Measurements from ENCODE around the gene CLIC3.

The CLIC3 gene

DNA sequence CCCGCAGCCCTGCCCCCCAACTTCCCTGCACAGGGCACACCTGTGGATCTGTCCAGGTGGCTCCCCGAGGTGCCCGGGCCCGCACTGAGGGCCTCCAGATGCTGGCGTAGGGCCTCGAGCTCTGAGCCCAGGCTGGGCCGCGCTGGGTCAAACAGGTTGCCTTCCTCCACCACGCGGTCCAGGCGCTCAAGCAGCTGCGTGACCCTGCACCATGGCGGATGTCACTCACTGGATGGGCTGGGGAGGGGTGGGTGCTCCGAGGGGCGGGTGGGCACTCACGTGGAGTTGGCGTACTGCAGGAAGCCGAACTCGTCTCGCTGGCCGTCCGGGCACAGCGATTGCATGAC is 26.3 kb upstream of the CLIC3 start:
- no peaks in the 10 kb centered on the region for H3K9me3 ChIP-seq (ENCODE audit: low read length)
- H3K9ac ChIP-seq (ENCODE audit: low read length), result no peak overlapping the region
- no peaks in the 10 kb centered on the region for H4K20me1 ChIP-seq (ENCODE audit: insufficient read depth, low read length)
- no peak overlapping the region for H3K27ac ChIP-seq (ENCODE audit: low read depth, low read length, poor library complexity, severe bottlenecking)
- no peak overlapping the region for H2AFZ ChIP-seq (ENCODE audit: low read length)
- H3K27me3 ChIP-seq (ENCODE audit: insufficient read depth, low read length), result peaks cover 7% of the 10 kb centered on the region
- no peaks in the 10 kb centered on the region for H3K79me2 ChIP-seq (ENCODE audit: insufficient read depth, low read length)
- no peak overlapping the region for H3K4me3 ChIP-seq (ENCODE audit: low read depth, low read length, poor library complexity, severe bottlenecking)
- no peak for TF ChIP-seq EZH2 (IDR thresholded peaks at IDR 0.05; ENCODE audit: borderline replicate concordance, low read length)
- TF ChIP-seq, protein P1, sequence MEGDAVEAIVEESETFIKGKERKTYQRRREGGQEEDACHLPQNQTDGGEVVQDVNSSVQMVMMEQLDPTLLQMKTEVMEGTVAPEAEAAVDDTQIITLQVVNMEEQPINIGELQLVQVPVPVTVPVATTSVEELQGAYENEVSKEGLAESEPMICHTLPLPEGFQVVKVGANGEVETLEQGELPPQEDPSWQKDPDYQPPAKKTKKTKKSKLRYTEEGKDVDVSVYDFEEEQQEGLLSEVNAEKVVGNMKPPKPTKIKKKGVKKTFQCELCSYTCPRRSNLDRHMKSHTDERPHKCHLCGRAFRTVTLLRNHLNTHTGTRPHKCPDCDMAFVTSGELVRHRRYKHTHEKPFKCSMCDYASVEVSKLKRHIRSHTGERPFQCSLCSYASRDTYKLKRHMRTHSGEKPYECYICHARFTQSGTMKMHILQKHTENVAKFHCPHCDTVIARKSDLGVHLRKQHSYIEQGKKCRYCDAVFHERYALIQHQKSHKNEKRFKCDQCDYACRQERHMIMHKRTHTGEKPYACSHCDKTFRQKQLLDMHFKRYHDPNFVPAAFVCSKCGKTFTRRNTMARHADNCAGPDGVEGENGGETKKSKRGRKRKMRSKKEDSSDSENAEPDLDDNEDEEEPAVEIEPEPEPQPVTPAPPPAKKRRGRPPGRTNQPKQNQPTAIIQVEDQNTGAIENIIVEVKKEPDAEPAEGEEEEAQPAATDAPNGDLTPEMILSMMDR (IDR thresholded peaks at IDR 0.05; ENCODE audit: low read length), result no peak
- no peaks in the 10 kb centered on the region for H3K9me2 ChIP-seq (ENCODE audit: low read depth, low read length)
- no peak overlapping the region for H3K4me2 ChIP-seq (ENCODE audit: low read length)
- H3K36me3 ChIP-seq (ENCODE audit: insufficient read depth, low read length), result no peaks in the 10 kb centered on the region
- H3K4me1 ChIP-seq (ENCODE audit: insufficient read depth, low read length, severe bottlenecking), result peaks cover 10% of the 10 kb centered on the region
- no peaks in the 10 kb centered on the region for H3F3A ChIP-seq (ENCODE audit: insufficient read depth, low read length)

DNA sequence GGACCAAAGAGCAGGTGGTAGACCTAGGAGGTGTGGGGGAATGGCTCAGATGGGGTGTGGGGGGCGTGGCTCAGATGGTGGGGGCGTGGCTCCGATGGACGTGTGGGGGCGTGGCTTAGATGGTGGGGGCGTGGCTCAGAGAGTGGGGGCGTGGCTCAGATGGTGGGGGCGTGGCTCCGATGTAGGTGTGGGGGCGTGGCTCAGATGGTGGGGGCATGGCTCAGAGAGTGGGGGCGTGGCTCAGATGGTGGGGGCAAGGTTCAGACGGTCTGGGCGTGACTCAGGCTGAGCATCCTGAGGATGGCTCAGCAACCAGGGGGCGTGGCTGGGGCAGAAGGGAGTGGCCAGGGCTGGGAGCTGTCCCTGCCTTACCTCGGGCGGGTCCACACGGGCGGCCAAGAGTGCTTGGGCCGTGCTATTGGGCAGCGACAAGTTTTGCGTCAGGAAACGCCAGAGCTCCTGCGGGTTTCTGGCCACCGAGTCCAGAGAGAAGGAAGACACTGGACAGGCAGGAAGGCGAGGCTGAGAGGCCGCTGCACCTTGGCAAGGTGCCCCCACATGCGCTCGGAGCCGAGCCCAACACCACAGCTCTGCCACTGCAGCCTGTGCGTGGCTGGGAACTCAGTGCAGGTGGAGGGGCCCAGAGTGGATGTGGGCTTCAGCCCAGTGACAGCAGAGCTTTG is 25.8 kb upstream of the CLIC3 start:
- Histone ChIP-seq H3K4me1 (ENCODE audit: insufficient read depth, low read length, severe bottlenecking) (peaks cover 10% of the 10 kb centered on the region), H3K9ac (ENCODE audit: low read length) (no peak overlapping the region), H3F3A (ENCODE audit: insufficient read depth, low read length) (no peaks in the 10 kb centered on the region), H4K20me1 (ENCODE audit: insufficient read depth, low read length) (no peaks in the 10 kb centered on the region), H3K27ac (ENCODE audit: low read depth, low read length, poor library complexity, severe bottlenecking) (no peak overlapping the region), H3K27me3 (ENCODE audit: insufficient read depth, low read length) (peaks cover 3% of the 10 kb centered on the region; the same call in 1 of the 2 replicates), H3K4me2 (ENCODE audit: low read length) (no peak overlapping the region), H3K9me3 (ENCODE audit: low read length) (no peaks in the 10 kb centered on the region), H3K9me2 (ENCODE audit: low read depth, low read length) (no peaks in the 10 kb centered on the region), H3K36me3 (ENCODE audit: insufficient read depth, low read length) (no peaks in the 10 kb centered on the region), H3K4me3 (ENCODE audit: low read depth, low read length, poor library complexity, severe bottlenecking) (no peak overlapping the region), H3K79me2 (ENCODE audit: insufficient read depth, low read length) (no peaks in the 10 kb centered on the region), H2AFZ (ENCODE audit: low read length) (no peak overlapping the region)
- TF ChIP-seq EZH2 (IDR thresholded peaks at IDR 0.05; ENCODE audit: borderline replicate concordance, low read length), result no peak
- TF ChIP-seq, protein P1 (IDR thresholded peaks at IDR 0.05; ENCODE audit: low read length), result no peak

DNA sequence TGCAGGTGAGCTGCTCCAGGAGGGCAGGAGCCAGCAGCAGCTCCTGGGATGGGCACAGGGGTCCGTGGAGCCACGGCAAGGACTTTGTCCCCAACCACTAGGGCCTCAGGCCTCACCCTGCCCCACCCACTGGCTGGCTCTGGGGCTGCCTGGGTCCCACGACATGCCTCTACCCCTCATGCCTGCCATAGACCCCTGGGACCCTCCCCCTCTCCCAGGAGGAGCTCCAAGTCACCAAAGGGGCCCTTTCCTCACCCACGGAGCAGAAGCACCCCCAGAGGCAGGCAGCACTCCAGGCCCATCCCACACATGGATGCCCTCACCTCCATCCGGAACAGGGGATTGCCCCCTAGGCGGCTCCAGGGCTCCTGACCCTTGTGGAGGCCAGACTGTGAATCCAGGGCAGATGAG is 25.2 kb upstream of the CLIC3 start:
- H3K79me2 ChIP-seq (ENCODE audit: insufficient read depth, low read length), result no peaks in the 10 kb centered on the region

More for the DNA sequence above, 25.2 kb upstream of the CLIC3 start:
- Histone ChIP-seq H3K27me3 (ENCODE audit: insufficient read depth, low read length) (no peaks in the 10 kb centered on the region), H3K9me2 (ENCODE audit: low read depth, low read length) (no peaks in the 10 kb centered on the region), H3F3A (ENCODE audit: insufficient read depth, low read length) (no peaks in the 10 kb centered on the region), H3K36me3 (ENCODE audit: insufficient read depth, low read length) (no peaks in the 10 kb centered on the region), H3K9me3 (ENCODE audit: low read length) (no peaks in the 10 kb centered on the region), H2AFZ (ENCODE audit: low read length) (no peak overlapping the region), H3K9ac (ENCODE audit: low read length) (no peak overlapping the region), H3K4me3 (ENCODE audit: low read depth, low read length, poor library complexity, severe bottlenecking) (no peak overlapping the region), H3K27ac (ENCODE audit: low read depth, low read length, poor library complexity, severe bottlenecking) (no peak overlapping the region), H3K4me2 (ENCODE audit: low read length) (no peak overlapping the region), H4K20me1 (ENCODE audit: insufficient read depth, low read length) (no peaks in the 10 kb centered on the region), H3K4me1 (ENCODE audit: insufficient read depth, low read length, severe bottlenecking) (peaks cover 10% of the 10 kb centered on the region)
- no peak for TF ChIP-seq EZH2 (IDR thresholded peaks at IDR 0.05; ENCODE audit: borderline replicate concordance, low read length)
- TF ChIP-seq, protein P1 (IDR thresholded peaks at IDR 0.05; ENCODE audit: low read length), result no peak
